GM19372 (cell line): Measurements from ENCODE around the gene GFER.

Experiments
- ATAC-seq: cut with Tn5 transposase; IDR thresholded peaks from one replicate; pipeline ENCODE4 v1.9.1; 2021; ENCODE audit warnings: mild to moderate bottlenecking, low read depth, moderate library complexity; ENCODE audit not compliant: unreplicated experiment

Gene GFER

GRCh38 chr16:1989209-1990100, 5.5 kb downstream of the GFER start, which contains the start of gene SYNGR3:
Gene SYNGR3 (plus strand): TSS chr16:1989970. CDS start chr16:1990103, 133 bp downstream.
- no peak for ATAC-seq

DNA sequence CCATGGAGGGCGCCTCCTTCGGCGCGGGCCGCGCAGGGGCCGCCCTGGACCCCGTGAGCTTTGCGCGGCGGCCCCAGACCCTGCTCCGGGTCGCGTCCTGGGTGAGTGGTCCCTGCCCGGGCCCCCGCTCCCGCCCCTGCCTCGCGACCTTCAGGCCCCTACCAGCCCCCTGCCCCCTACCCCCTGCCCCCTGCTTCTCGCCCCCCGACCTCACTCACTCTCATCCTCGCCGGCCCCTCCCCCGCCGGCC, 6.0 kb downstream of the GFER start:
- no peak for ATAC-seq

- no peak for ATAC-seq
Observed at GRCh38 chr16:1990351-1991134, 6.5 kb downstream of the GFER start.

- peak; percentile 32 for ATAC-seq
Observed at GRCh38 chr16:1991135-1991551, 7.2 kb downstream of the GFER start.

- no peak for ATAC-seq
Observed at GRCh38 chr16:1991588-1991947, 7.6 kb downstream of the GFER start.

DNA sequence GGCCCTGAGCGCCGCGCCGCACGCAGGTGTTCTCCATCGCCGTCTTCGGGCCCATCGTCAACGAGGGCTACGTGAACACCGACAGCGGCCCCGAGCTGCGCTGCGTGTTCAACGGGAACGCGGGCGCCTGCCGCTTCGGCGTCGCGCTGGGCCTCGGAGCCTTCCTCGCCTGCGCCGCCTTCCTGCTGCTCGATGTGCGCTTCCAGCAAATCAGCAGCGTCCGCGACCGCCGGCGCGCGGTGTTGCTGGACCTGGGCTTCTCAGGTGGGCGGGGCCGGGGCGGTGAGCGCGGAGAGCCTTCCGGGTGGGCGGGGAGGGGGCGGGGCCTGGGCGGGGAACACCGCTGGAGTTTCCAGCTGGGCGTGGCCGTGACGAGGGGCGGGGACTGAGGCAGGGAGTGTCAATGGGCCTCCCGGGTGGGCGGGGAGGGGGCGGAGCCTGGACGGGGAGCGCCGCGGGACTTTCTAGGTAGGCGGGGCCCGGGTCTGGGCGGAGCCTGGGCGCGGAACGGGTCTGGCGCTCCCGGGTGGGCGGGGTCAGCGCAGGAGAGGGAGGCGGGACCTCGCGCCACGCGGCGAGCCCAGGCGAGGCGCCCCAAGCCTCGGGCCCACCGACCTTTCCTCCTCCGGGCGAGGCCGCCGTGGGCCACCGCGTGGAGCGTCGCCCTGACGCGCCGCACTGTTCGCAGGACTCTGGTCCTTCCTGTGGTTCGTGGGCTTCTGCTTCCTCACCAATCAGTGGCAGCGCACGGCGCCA, 8.1 kb downstream of the GFER start:
- ATAC-seq: peak; percentile 51

DNA sequence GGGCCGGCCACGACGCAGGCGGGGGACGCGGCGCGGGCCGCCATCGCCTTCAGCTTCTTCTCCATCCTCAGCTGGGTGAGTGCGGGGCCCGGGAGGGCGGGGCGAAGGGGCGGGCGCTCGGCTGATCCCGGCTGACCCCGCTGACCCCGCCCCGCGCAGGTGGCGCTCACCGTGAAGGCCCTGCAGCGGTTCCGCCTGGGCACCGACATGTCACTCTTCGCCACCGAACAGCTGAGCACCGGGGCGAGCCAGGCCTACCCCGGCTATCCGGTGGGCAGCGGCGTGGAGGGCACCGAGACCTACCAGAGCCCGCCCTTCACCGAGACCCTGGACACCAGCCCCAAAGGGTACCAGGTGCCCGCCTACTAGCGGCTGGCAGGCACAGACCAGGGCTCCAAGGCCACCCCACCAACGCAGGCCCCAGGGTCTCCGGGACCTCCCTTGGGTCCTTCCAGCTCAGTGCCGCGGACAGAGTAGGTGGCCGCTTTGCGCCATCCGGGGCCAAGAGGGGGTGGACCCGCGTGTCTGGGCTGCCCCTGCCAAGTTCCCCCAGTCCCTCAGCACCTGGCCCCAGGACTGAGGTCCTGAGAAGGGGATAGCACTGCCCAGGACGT, 8.8 kb downstream of the GFER start:
- no peak for ATAC-seq

DNA sequence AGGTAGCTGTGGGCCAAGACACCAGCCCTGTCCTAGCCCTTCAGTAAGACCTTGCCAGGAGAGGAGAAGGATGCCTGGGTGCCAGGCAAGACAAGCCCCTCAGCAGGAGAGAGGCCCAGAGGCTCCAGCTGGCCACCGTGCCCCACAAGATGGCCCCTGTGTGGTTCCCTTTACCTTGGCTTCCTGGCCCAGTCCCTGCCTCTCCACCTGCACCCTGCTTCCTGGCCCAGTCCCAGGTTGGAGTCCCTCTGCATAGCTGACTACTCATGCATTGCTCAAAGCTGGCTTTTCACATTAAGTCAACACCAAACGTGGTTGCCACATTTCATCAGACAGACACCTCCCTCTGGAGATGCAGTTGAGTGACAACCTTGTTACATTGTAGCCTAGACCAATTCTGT, 9.7 kb downstream of the GFER start:
- ATAC-seq: no peak

DNA sequence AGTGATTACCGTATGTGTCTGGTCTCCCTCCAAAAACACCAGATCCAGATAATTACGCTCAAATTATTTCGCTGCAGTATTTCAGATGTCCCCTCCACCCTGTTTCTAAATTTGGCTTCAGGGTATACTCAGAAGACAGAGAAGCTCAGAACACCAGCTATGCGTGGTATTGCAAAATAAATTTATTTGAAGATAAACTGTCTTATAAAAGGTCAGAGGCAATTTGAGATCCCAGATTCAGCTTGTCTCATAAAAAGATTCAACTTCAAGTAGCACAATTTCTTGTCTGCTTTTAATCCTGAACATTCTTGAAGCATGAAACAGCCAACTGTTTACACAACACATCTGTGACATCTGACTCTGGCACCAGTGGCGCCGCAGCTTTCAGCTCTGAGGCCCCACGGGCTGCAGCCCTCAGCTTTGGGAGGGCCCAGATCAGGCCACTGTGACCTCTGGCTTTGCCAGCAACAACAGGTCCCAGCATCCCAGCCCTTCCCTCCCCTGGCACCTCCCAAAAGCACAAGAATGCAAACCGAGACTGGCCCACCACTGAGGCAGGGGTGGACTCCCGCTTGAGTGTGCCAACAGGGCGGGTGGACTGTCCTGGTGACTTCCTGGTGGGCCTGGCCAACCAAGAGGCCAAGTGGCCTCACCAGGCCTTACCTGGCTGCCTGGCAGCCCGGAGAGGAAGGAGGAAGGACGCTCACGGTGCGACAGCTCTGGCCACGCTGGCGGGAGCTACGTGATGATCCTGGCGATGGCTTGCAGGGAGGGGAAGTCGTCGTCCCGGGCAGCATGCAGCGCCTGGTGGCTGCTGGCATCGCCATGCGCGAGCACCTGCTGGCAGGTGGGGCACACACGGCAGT, 13.7 kb downstream of the GFER start:
- no peak for ATAC-seq

DNA sequence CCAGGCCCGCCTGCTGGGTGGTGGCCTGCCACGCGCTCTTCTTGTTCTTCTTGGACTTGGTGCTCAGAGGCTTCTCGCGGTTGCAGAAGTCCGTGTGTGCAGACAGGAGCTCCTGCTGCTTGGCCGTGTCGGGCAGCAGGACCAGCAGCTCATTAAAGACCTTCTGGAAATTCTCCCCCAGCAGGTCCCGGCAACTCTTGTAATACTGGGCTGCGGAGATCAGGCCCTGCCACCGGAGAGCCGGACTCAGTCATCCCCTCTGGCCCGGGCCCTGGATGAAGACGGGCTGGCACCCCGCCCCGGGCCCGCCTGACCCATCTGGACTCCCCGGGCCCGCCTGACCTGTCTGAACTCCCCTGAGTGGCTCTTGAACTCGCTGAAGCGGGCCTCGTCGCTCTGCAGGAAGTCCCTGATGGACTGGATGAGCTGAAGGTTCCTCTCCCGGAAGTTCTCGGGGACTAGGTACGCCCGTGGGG, 14.4 kb downstream of the GFER start:
- ATAC-seq: no peak

DNA sequence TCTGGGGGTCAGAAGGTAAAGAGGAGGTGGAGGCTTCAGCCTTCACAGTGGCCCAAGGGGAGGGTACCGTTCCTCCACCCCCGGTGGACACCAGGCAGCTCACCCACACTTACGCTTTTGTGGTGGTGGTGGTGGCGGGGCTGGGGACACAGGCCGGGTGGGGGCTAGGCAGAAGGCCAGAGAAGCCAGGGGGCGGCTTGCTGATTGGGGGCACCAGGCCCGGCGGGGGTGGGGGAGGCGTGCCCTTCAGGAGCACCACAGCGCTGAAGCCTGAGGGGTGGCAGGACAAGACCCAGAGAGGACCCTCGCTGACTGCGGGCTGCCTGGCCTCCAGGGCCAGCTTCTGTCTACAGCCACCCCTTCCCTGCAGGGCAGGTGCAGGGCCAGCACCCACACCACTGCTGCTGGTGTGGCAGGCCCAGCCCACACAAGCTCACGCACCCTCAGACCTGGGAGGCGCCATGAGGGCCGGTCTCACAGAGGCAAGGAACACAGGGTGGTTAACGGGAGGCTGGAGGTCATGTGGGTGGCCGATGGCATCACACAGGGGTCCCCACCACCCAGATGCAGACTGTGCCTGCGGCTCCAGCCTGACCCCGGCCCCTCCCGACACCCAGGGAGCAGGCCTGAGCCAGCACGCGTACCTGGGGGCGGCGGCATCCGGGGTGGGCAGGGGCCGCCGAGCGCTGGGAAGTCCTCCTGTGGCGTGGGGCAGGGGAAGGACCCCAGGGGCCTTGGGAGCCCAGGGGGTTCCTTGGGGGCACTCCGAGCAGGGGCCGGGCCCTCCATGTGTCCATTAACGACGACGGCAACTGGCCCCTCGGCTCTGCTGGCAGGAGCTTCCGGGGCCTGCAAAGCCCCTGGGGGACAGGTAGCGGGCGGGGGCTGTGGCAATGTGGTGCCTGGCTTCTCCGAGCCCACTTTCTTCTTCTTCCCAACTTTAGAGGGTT, 15.1 kb downstream of the GFER start:
- no peak for ATAC-seq

GRCh38 chr16:1999866-2000514, 16.0 kb downstream of the GFER start:
- ATAC-seq: no peak

DNA sequence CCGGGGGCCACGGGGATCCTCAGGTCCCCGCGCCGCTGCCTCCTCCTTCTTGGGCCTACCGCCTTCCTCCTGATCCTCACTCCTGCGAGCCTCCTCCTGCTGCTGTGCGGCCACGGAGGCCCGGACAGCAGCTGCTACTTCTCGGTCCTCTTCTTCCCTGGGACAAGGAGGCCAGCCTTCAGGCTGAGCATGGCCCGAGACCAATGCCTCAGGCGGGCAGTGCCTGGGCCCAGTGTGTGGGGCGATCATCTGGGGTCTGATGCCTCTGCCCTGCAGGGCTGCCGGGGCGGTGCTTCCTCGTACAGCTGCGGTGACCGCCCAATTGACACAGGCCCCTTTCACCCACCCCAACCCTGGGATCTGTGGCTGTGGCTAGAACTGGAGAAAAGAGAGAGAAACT, 17.0 kb downstream of the GFER start:
- no peak for ATAC-seq

- ATAC-seq: no peak
Observed at GRCh38 chr16:2001456-2002355, 17.7 kb downstream of the GFER start.

GRCh38 chr16:2002406-2003230, 18.6 kb downstream of the GFER start:
- ATAC-seq: no peak

- ATAC-seq: no peak
Observed at GRCh38 chr16:2003231-2003826, 19.3 kb downstream of the GFER start.
